Measurements from ENCODE around the gene MYL7. TPM values are rescaled to one million over a fixed set of nuclear protein-coding genes. Genes with fewer than 3 reads are reported as not detected.

The MYL7 gene
- total RNA-seq, 1 donor from 2014 or later, result 518 TPM

DNA sequence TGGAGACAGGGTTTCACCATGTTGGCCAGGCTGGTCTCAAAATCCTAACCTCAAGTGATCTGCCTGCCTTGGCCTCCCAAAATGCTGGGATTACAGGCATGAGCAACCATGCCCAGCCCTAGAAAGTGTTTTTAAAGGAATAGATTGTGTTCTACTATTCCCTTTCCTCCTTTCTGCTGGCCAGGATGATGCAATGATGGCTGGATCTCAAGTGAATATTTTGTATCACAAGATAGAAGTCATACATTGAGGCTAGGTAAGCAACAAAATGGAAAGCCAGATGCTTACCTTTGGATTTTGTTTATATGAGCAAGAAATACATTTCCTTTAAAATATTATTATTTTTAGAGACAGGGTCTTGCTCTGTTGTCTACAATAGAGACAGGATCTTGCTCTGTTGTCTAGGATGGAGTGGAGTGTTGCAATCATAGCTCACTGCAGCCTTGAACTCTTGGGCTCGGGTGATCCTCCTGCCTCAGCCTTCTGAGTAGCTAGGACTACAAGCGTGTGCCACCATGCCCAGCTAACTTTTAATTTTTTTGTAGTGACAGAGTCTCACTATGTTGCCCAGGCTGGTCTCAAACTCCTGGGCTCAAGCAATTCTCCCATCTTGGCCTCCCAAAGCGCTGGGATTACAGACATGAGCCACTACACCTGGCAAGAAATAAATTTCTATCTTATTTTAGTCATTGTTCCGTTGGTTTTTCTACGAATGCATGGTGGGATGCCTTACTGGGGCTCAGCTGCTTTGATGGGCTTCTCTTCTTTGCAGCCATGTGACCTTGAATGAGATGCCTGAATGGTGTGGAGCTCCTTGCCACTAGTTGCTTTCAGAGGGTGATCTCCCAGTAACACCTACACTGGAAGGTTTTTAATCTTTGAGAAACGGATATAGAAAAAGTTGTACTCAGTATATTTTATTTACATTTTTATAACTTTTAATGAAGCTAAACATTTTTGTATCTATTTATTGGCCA lies 42.8 kb downstream of the MYL7 start:
- intact Hi-C loops (cut with micrococcal nuclease), result no loop called here
- TF ChIP-seq, protein P1, sequence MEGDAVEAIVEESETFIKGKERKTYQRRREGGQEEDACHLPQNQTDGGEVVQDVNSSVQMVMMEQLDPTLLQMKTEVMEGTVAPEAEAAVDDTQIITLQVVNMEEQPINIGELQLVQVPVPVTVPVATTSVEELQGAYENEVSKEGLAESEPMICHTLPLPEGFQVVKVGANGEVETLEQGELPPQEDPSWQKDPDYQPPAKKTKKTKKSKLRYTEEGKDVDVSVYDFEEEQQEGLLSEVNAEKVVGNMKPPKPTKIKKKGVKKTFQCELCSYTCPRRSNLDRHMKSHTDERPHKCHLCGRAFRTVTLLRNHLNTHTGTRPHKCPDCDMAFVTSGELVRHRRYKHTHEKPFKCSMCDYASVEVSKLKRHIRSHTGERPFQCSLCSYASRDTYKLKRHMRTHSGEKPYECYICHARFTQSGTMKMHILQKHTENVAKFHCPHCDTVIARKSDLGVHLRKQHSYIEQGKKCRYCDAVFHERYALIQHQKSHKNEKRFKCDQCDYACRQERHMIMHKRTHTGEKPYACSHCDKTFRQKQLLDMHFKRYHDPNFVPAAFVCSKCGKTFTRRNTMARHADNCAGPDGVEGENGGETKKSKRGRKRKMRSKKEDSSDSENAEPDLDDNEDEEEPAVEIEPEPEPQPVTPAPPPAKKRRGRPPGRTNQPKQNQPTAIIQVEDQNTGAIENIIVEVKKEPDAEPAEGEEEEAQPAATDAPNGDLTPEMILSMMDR (IDR thresholded peaks at IDR 0.05; ENCODE audit: borderline replicate concordance), result no peak
- H3K27ac ChIP-seq (replicated peaks), result no peak overlapping the region
- no peaks in the 10 kb centered on the region for H3K9me3 ChIP-seq (replicated peaks)
- no peak overlapping the region for H3K4me3 ChIP-seq
- no peaks in the 10 kb centered on the region for H3K36me3 ChIP-seq
- peaks cover 20% of the 10 kb centered on the region for H3K4me1 ChIP-seq
- no peaks in the 10 kb centered on the region for H3K27me3 ChIP-seq (ENCODE audit: low read depth)
- no peak for DNase-seq

DNA sequence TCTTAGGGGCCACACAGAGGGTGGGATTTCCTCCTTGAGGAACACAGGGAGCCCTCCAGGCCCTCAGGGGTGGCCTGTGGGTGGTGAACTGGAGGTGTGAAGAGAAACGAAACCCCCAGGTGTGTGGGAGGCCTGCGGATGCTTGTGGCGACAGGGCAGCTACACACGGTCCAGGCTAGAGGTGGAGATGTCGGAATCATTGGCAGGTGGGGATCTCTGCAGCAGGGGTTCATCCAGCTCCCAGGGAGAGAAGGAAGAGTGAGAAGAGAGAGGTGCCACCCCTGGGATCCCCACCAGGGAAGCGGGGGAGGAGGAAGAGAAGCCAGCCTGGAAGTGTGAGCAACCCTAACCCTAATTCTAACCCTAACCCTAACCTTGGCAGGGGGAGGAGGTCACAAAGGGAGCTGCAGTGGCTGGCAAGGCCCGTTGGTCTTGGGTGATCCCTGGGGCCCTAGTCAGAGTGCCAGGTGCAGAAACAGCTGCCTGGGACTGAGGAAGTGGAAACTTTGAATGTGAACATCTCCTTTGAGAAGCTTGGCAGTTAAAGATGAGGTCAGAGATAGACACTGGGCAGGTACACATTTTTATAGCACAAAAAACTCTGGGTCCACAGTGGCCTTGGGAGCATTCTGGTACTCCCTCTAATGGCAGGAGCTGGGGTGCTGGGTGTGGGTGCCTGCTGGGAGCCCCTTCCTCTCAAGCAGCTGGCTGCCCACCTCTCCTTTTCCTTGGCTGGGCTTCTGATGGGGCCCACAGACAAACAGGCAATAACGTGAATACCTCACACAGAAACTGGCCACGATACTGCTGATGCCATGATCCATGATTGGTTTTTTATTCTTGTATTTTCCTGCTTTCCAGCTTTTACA lies 43.8 kb downstream of the MYL7 start:
- Histone ChIP-seq H3K27ac (replicated peaks) (no peak overlapping the region), H3K27me3 (ENCODE audit: low read depth) (no peaks in the 10 kb centered on the region), H3K4me3 (no peak overlapping the region), H3K36me3 (no peaks in the 10 kb centered on the region), H3K9me3 (replicated peaks) (no peaks in the 10 kb centered on the region), H3K4me1 (peaks cover 20% of the 10 kb centered on the region)
- no peak for DNase-seq
- intact Hi-C loops (cut with micrococcal nuclease), result no loop called here
- TF ChIP-seq, protein P1 (IDR thresholded peaks at IDR 0.05; ENCODE audit: borderline replicate concordance), result no peak

- Histone ChIP-seq H3K4me1 (peaks cover 20% of the 10 kb centered on the region), H3K4me3 (no peak overlapping the region), H3K27me3 (ENCODE audit: low read depth) (no peaks in the 10 kb centered on the region), H3K27ac (replicated peaks) (no peak overlapping the region), H3K36me3 (no peaks in the 10 kb centered on the region), H3K9me3 (replicated peaks) (no peaks in the 10 kb centered on the region)
- intact Hi-C loops (cut with micrococcal nuclease), result no loop called here
- TF ChIP-seq, protein P1 (IDR thresholded peaks at IDR 0.05; ENCODE audit: borderline replicate concordance), result no peak
- DNase-seq, result no peak
These were observed 44.7 kb downstream of the MYL7 start for GRCh38 chr7:44096326-44096881.

DNA sequence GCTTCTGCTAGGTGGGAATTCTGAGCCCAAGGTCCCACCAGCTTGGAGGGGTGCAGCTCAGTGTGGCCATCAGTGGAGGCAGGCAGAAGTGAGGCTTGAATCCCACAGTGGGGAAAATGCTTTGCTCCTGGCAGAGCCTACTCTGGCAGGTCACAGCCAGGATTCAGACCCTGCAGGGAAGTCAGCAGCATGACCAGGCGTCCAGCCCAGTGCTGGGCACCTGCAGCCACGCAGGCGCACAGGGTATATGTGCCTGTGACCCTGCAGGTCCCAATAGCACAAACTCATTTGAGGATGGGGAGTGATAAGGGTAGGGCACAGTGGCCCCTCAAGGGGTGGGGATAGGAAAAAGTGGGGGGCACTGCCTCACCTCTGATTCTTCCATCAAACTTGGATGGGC lies 45.4 kb downstream of the MYL7 start:
- no peaks in the 10 kb centered on the region for H3K36me3 ChIP-seq
- no peak overlapping the region for H3K4me3 ChIP-seq
- TF ChIP-seq, protein P1 (IDR thresholded peaks at IDR 0.05; ENCODE audit: borderline replicate concordance), result no peak
- H3K27ac ChIP-seq (replicated peaks), result no peak overlapping the region
- no peak for DNase-seq
- intact Hi-C loops (cut with micrococcal nuclease), result no loop called here
- H3K4me1 ChIP-seq, result peaks cover 16% of the 10 kb centered on the region
- H3K27me3 ChIP-seq (ENCODE audit: low read depth), result no peaks in the 10 kb centered on the region
- H3K9me3 ChIP-seq (replicated peaks), result no peaks in the 10 kb centered on the region

GRCh38 chr7:44094883-44095592 lies 46.1 kb downstream of the MYL7 start:
- Histone ChIP-seq H3K4me1 (peaks cover 8% of the 10 kb centered on the region), H3K4me3 (no peak overlapping the region), H3K27ac (replicated peaks) (no peak overlapping the region), H3K27me3 (ENCODE audit: low read depth) (no peaks in the 10 kb centered on the region), H3K9me3 (replicated peaks) (no peaks in the 10 kb centered on the region), H3K36me3 (no peaks in the 10 kb centered on the region)
- TF ChIP-seq, protein P1 (IDR thresholded peaks at IDR 0.05; ENCODE audit: borderline replicate concordance), result no peak
- intact Hi-C loops (cut with micrococcal nuclease), result no loop called here
- DNase-seq, result no peak
